T-cell (primary cell): ENCODE measurements around the gene CNGA4. TPM values are rescaled to one million over a fixed set of nuclear protein-coding genes. Genes with fewer than 3 reads are reported as not detected.
"Not testable (repeated sequence)": the region's sequence is repeated elsewhere in the genome, so short reads cannot be mapped to it uniquely, and the experiment has no call there.

ENCODE experiments used
- ATAC-seq, 4 experiments: fragments of 200-7000 bp in 3 of 4; fragments of 150-1000 bp in 1 of 4; cut with Tn5 transposase; replicated peaks in 1 of 4; 1 replicate in 3 of 4; 2 replicates in 1 of 4; pipeline ENCODE4 v1.10.0; 2021; ENCODE audit warnings: moderate library complexity in 3 of 4, mild to moderate bottlenecking in 2 of 4, moderate number of reproducible peaks in 1 of 4
- CTCF ChIA-PET, 2 donors: fragments of 300-600 bp; sonication (Branson Sonifier 250); formaldehyde crosslinking; loops; one replicate each; lab custom pipeline; 2022; ENCODE audit warnings: antibody characterized with exemption in 2 of 2; lab: Charles Lee
- POLR2A ChIA-PET, 2 donors: fragments of 300-600 bp; sonication (Branson Sonifier 250); formaldehyde crosslinking; loops; one replicate each; lab custom pipeline; 2022; ENCODE audit warnings: antibody characterized with exemption in 2 of 2; lab: Charles Lee
- DNase-seq, 35 experiments: peaks; one replicate each; pipeline versions ENCODE4 v3.0.0 to v3.0.0-alpha.2; 2013 to 2023
- H3K27ac ChIP-seq: one replicate; pipeline ENCODE4 v1.5.1; 2013; ENCODE audit warnings: low read length
- H3K27me3 ChIP-seq, 2 experiments: replicated peaks in 1 of 2; 1 replicate in 1 of 2; 2 replicates in 1 of 2; pipeline versions ENCODE4 v1.6.1 to v1.7.0; 2013; ENCODE audit warnings: low read length in 1 of 2, mixed read lengths in 1 of 2; ENCODE audit not compliant: control insufficient read depth in 2 of 2, insufficient read depth in 2 of 2; ENCODE audit errors: extremely low read depth in 1 of 2
- H3K36me3 ChIP-seq, 2 donors: 1 replicate in 1 of 2; 2 replicates in 1 of 2; pipeline versions ENCODE4 v1.6.1 to v1.7.0; 2013; ENCODE audit warnings: low read length in 1 of 2; ENCODE audit not compliant: control insufficient read depth in 2 of 2, insufficient read depth in 1 of 2; ENCODE audit errors: extremely low read depth in 1 of 2
- H3K4me1 ChIP-seq, 2 experiments: 1 replicate in 1 of 2; 2 replicates in 1 of 2; pipeline versions ENCODE4 v1.6.1 to v1.7.0; 2013; ENCODE audit warnings: low read length in 2 of 2, mixed read lengths in 1 of 2; ENCODE audit not compliant: insufficient read depth in 2 of 2, control insufficient read depth in 1 of 2; ENCODE audit errors: extremely low read depth in 1 of 2
- H3K4me3 ChIP-seq, 2 donors: 1 replicate in 1 of 2; 2 replicates in 1 of 2; pipeline versions ENCODE4 v1.5.1 to v1.7.0; 2013; ENCODE audit warnings: mild to moderate bottlenecking in 2 of 2, low read length in 1 of 2, moderate library complexity in 1 of 2; ENCODE audit not compliant: control insufficient read depth in 1 of 2; ENCODE audit errors: extremely low read depth in 1 of 2
- H3K9me3 ChIP-seq: 2 replicates; pipeline ENCODE4 v1.7.0; 2013
- H3K27ac Mint-ChIP-seq, 2 donors: one replicate each; pipeline ENCODE4 v1.8.0; 2020 to 2021; ENCODE audit warnings: mild to moderate bottlenecking in 2 of 2, mixed read lengths in 2 of 2
- H3K27me3 Mint-ChIP-seq, 2 donors: one replicate each; pipeline ENCODE4 v1.8.0; 2021 to 2022; ENCODE audit warnings: mixed read lengths in 2 of 2
- H3K36me3 Mint-ChIP-seq: one replicate; pipeline ENCODE4 v1.8.0; 2021; ENCODE audit warnings: mixed read lengths
- H3K4me1 Mint-ChIP-seq, 3 donors: one replicate each; pipeline ENCODE4 v1.8.0; 2020 to 2022; ENCODE audit warnings: mixed read lengths in 3 of 3, mild to moderate bottlenecking in 1 of 3
- H3K4me3 Mint-ChIP-seq, 3 donors: one replicate each; pipeline ENCODE4 v1.8.0; 2020 to 2022; ENCODE audit warnings: mild to moderate bottlenecking in 3 of 3, mixed read lengths in 3 of 3, moderate library complexity in 3 of 3
- H3K9me3 Mint-ChIP-seq, 3 donors: one replicate each; pipeline ENCODE4 v1.8.0; 2020 to 2022; ENCODE audit warnings: mixed read lengths in 3 of 3
- WGBS: methylation state at CpG from one replicate; pipeline ENCODE4 v1.1.5; 2013; ENCODE audit warnings: missing lambda C conversion rate; ENCODE audit not compliant: insufficient coverage; 5-methylcytosine and 5-hydroxymethylcytosine counted together
- total RNA-seq, 35 experiments: library from RNA in 6 of 35; stranded (reverse) in 6 of 35; fragments of 120-200 nt in 1 of 35; gene quantifications; one replicate each; pipeline versions ENCODE4 v1.2.1 to v1.2.4 and lab custom pipeline; 2013 to 2026

CNGA4 gene
- total RNA-seq, 5 donors from 2014 or later (not counting 1 experiment from before 2014, with no cell fraction given) = 0.20 to 0.88 (median 0.44) TPM

- H3K27me3 Mint-ChIP-seq, H3K9me3 ChIP-seq, H3K4me3 Mint-ChIP-seq, H3K36me3 ChIP-seq, POLR2A ChIA-PET, H3K36me3 Mint-ChIP-seq, H3K27ac ChIP-seq, H3K27me3 ChIP-seq, DNase-seq, H3K4me1 ChIP-seq, H3K4me3 ChIP-seq, ATAC-seq, H3K4me1 Mint-ChIP-seq, H3K27ac Mint-ChIP-seq, H3K9me3 Mint-ChIP-seq: not testable (repeated sequence)
- no CpG with 5 or more reads among the region's 3 CpGs for WGBS
- CTCF ChIA-PET = interaction anchor here in 1 of 2 donors (2.3 kb wide), 1 partner anchor 105 kb away, joined by 7 read pairs; no protein-coding TSS in a partner anchor
These were observed 10.0 kb downstream of the CNGA4 start for GRCh38 chr11:6248897-6249296.

GRCh38 chr11:6249770-6250555 is 11.1 kb downstream of the CNGA4 start:
- no peaks in the 10 kb centered on the region for H3K4me1 Mint-ChIP-seq
- H3K4me3 Mint-ChIP-seq = no peak overlapping the region
- ChIA-PET POLR2A (no interaction called here), CTCF (interaction anchor here (0.7 to 2.3 kb wide), 6 partner anchors 13 to 129 kb away, joined by 3 to 8 read pairs (median 4); no protein-coding TSS in a partner anchor)
- DNase-seq (no peak), ATAC-seq (no peak)
- H3K27ac Mint-ChIP-seq = no peak overlapping the region
- Histone ChIP-seq H3K9me3 (no peaks in the 10 kb centered on the region), H3K4me1 (no peaks in the 10 kb centered on the region), H3K27ac (no peak overlapping the region), H3K27me3 (peaks cover 0 to 3% of the 10 kb centered on the region in 2 experiments), H3K36me3 (no peaks in the 10 kb centered on the region), H3K4me3 (no peak overlapping the region)
- 89% methylated on average over 2 of the region's 3 CpGs for WGBS
- H3K9me3 Mint-ChIP-seq = no peaks in the 10 kb centered on the region
- H3K36me3 Mint-ChIP-seq = no peaks in the 10 kb centered on the region
- peaks cover 0 to 1% of the 10 kb centered on the region in 2 donors for H3K27me3 Mint-ChIP-seq

- 64% methylated on average over 5 of the region's 6 CpGs for WGBS
- Histone ChIP-seq H3K4me1 (no peaks in the 10 kb centered on the region), H3K27me3 (peaks cover 0 to 5% of the 10 kb centered on the region in 2 experiments), H3K36me3 (no peaks in the 10 kb centered on the region), H3K9me3 (no peaks in the 10 kb centered on the region), H3K27ac (no peak overlapping the region), H3K4me3 (no peak overlapping the region)
- ChIA-PET CTCF (interaction anchor here (0.7 to 2.1 kb wide), 9 partner anchors 9 to 1309 kb away, joined by 3 to 10 read pairs (median 5); partner anchors contain the start of gene CCKBR (in 1 of the 2)), POLR2A (no interaction called here)
- peak in 18 of 35 experiments; percentile 12 to 59 (median 35) for DNase-seq
- peaks cover 0 to 1% of the 10 kb centered on the region in 2 donors for H3K27me3 Mint-ChIP-seq
- H3K27ac Mint-ChIP-seq = no peak overlapping the region
- ATAC-seq = peak; percentile 68 to 76 (median 70)
- H3K9me3 Mint-ChIP-seq = no peaks in the 10 kb centered on the region
- H3K36me3 Mint-ChIP-seq = no peaks in the 10 kb centered on the region
- no peaks in the 10 kb centered on the region for H3K4me1 Mint-ChIP-seq
- no peak overlapping the region for H3K4me3 Mint-ChIP-seq
These were observed 12.3 kb downstream of the CNGA4 start for GRCh38 chr11:6251120-6251733.

- WGBS = 89% methylated on average over 6 of the region's 6 CpGs
- no peak overlapping the region for H3K27ac Mint-ChIP-seq
- H3K4me3 Mint-ChIP-seq = no peak overlapping the region
- Histone ChIP-seq H3K27me3 (peaks cover 0 to 5% of the 10 kb centered on the region in 2 experiments), H3K4me1 (no peaks in the 10 kb centered on the region), H3K4me3 (no peak overlapping the region), H3K27ac (no peak overlapping the region), H3K36me3 (no peaks in the 10 kb centered on the region), H3K9me3 (no peaks in the 10 kb centered on the region)
- H3K9me3 Mint-ChIP-seq = no peaks in the 10 kb centered on the region
- no peaks in the 10 kb centered on the region for H3K36me3 Mint-ChIP-seq
- no peak for DNase-seq
- CTCF ChIA-PET = interaction anchor here (0.6 to 1.6 kb wide), 5 partner anchors 9 to 102 kb away, joined by 3 to 10 read pairs (median 5); no protein-coding TSS in a partner anchor
- ATAC-seq = no peak
- POLR2A ChIA-PET = no interaction called here
- no peaks in the 10 kb centered on the region for H3K4me1 Mint-ChIP-seq
- H3K27me3 Mint-ChIP-seq = peaks cover 0 to 1% of the 10 kb centered on the region in 2 donors
These were observed 13.1 kb downstream of the CNGA4 start for GRCh38 chr11:6251990-6252473.

- H3K36me3 Mint-ChIP-seq = no peaks in the 10 kb centered on the region
- Histone ChIP-seq H3K4me3 (no peak overlapping the region), H3K27me3 (peaks cover 5 to 10% of the 10 kb centered on the region in 2 experiments), H3K27ac (no peak overlapping the region), H3K4me1 (no peaks in the 10 kb centered on the region), H3K9me3 (no peaks in the 10 kb centered on the region), H3K36me3 (no peaks in the 10 kb centered on the region)
- no peak overlapping the region for H3K4me3 Mint-ChIP-seq
- H3K27me3 Mint-ChIP-seq = peaks cover 0 to 3% of the 10 kb centered on the region in 2 donors
- H3K4me1 Mint-ChIP-seq = no peaks in the 10 kb centered on the region
- no peak for ATAC-seq
- no peak for DNase-seq
- 43% methylated on average over 1 of the region's 1 CpG for WGBS
- H3K27ac Mint-ChIP-seq = no peak overlapping the region
- CTCF ChIA-PET = interaction anchor here in 1 of 2 donors (0.9 kb wide), 1 partner anchor 25 kb away, joined by 3 read pairs; no protein-coding TSS in a partner anchor
- H3K9me3 Mint-ChIP-seq = no peaks in the 10 kb centered on the region
- POLR2A ChIA-PET = no interaction called here
These were observed 14.3 kb downstream of the CNGA4 start for GRCh38 chr11:6253197-6253596.

- WGBS = no CpG with 5 or more reads among the region's 3 CpGs
- ChIA-PET CTCF (no interaction called here), POLR2A (no interaction called here)
- Mint-ChIP-seq H3K4me1 (peaks cover 0 to 11% (median 7%) of the 10 kb centered on the region in 3 donors), H3K27me3 (peaks cover 0 to 12% of the 10 kb centered on the region in 2 donors), H3K4me3 (peak overlapping the region in 1 of 3 donors; percentile 71), H3K9me3 (no peaks in the 10 kb centered on the region), H3K27ac (no peak overlapping the region), H3K36me3 (no peaks in the 10 kb centered on the region)
- ATAC-seq = no peak
- peak in 1 of 35 experiments; percentile 14 for DNase-seq
- H3K27me3 ChIP-seq = peaks cover 27 to 30% of the 10 kb centered on the region in 2 experiments
- H3K27ac ChIP-seq = no peak overlapping the region
- H3K36me3 ChIP-seq = no peaks in the 10 kb centered on the region
- no peak overlapping the region for H3K4me3 ChIP-seq
- no peaks in the 10 kb centered on the region for H3K9me3 ChIP-seq
- H3K4me1 ChIP-seq = peaks cover 0 to 20% of the 10 kb centered on the region in 2 experiments
These were observed 19.3 kb downstream of the CNGA4 start for GRCh38 chr11:6258141-6258540.
